ENCODE measurements around the gene HDGF.

DNA sequence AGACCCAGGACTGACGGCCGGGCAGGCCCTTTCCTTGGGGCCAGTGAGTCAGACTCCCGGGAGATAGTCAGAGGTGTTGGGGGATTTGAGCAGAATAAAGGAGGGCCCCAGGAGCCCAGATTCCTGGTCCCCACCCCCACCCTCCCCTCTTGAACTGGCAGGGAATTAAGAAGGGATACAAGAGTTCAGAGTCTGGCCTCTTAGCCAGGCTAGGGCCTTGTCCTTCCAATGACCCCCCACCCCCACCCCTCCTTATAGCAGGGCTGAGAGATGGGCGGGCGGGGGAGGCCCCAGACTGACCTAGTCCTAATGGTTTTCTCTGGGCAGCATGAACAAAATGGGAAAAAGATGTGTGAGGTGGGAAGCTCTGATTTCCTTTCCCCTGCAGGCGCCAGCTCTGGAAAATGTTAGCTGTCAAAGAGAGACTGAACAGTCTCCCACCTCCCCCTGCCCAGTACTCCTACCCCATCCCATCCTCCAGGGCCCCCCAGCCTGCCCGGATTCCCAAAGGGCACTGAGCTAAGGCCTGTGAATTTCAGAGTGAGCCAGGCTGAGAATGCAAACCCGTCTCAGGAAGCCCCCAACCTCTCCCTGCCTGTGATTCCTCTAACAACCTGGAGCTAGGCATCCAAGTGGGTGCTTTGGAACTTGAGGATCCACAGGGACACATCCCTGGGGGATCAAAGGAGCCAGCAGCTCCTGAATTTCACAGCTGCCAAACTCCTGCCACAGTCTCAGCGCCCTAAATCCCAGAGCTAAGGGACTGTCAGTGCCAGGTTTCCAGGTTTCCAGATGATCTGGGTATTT is 40.3 kb downstream of the HDGF start:
- TF ChIP-seq, protein P1, sequence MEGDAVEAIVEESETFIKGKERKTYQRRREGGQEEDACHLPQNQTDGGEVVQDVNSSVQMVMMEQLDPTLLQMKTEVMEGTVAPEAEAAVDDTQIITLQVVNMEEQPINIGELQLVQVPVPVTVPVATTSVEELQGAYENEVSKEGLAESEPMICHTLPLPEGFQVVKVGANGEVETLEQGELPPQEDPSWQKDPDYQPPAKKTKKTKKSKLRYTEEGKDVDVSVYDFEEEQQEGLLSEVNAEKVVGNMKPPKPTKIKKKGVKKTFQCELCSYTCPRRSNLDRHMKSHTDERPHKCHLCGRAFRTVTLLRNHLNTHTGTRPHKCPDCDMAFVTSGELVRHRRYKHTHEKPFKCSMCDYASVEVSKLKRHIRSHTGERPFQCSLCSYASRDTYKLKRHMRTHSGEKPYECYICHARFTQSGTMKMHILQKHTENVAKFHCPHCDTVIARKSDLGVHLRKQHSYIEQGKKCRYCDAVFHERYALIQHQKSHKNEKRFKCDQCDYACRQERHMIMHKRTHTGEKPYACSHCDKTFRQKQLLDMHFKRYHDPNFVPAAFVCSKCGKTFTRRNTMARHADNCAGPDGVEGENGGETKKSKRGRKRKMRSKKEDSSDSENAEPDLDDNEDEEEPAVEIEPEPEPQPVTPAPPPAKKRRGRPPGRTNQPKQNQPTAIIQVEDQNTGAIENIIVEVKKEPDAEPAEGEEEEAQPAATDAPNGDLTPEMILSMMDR (IDR thresholded peaks at IDR 0.05), result no peak
- TF ChIP-seq EZH2phosphoT487 (IDR thresholded peaks at IDR 0.05) (no peak), EZH2 (IDR thresholded peaks at IDR 0.05) (no peak)
